CD4-positive, alpha-beta T cell (primary cell): Measurements from ENCODE around the gene IFNAR2. TPM values are rescaled to one million over a fixed set of nuclear protein-coding genes. Genes with fewer than 3 reads are reported as not detected.

ENCODE experiments used
- ATAC-seq: fragments of 200-7000 bp; cut with Tn5 transposase; one replicate; pipeline ENCODE4 v1.10.0; 2022; ENCODE audit warnings: mild to moderate bottlenecking; ENCODE audit not compliant: poor library complexity
- CTCF ChIA-PET: fragments of 350-600 bp; sonication (Branson Sonifier 250); formaldehyde crosslinking; loops from one replicate; lab custom pipeline; 2021; ENCODE audit warnings: antibody characterized with exemption, inconsistent platforms; lab: Charles Lee
- POLR2A ChIA-PET: fragments of 350-600 bp; sonication (Branson Sonifier 250); formaldehyde crosslinking; loops from one replicate; lab custom pipeline; 2021; ENCODE audit warnings: antibody characterized with exemption, inconsistent platforms; lab: Charles Lee
- DNase-seq, 14 experiments: peaks; one replicate each; pipeline ENCODE4 v3.0.0-alpha.2; 2013 to 2020; ENCODE audit warnings: mixed read lengths in 2 of 14
- H3K27ac ChIP-seq, 2 donors: one replicate each; pipeline versions ENCODE4 v1.5.1 to v1.7.0; 2013; ENCODE audit warnings: low read length in 2 of 2, low read depth in 1 of 2, mild to moderate bottlenecking in 1 of 2
- H3K27me3 ChIP-seq, 2 experiments: 1 replicate in 1 of 2; 2 replicates in 1 of 2; pipeline versions ENCODE4 v1.6.1 to v1.7.0; 2013; ENCODE audit warnings: low read length in 2 of 2, control low read depth in 1 of 2, mild to moderate bottlenecking in 1 of 2, moderate library complexity in 1 of 2; ENCODE audit not compliant: insufficient read depth in 2 of 2, control insufficient read depth in 1 of 2
- H3K36me3 ChIP-seq: one replicate; pipeline ENCODE4 v1.6.1; 2013; ENCODE audit warnings: low read length, control low read depth; ENCODE audit not compliant: insufficient read depth
- H3K4me1 ChIP-seq: one replicate; pipeline ENCODE4 v1.6.1; 2013; ENCODE audit warnings: low read length, control low read depth; ENCODE audit not compliant: insufficient read depth
- H3K4me3 ChIP-seq: one replicate; pipeline ENCODE4 v1.5.1; 2013; ENCODE audit warnings: mild to moderate bottlenecking, low read length, moderate library complexity
- H3K9me3 ChIP-seq, 2 experiments: 1 replicate in 1 of 2; 2 replicates in 1 of 2; pipeline versions ENCODE4 v1.6.1 to v1.7.0; 2013; ENCODE audit warnings: low read length in 2 of 2, mild to moderate bottlenecking in 2 of 2, control low read depth in 1 of 2, moderate library complexity in 1 of 2; ENCODE audit not compliant: control insufficient read depth in 1 of 2, insufficient read depth in 1 of 2
- H3K27ac Mint-ChIP-seq: one replicate; pipeline ENCODE4 v1.8.0; 2020; ENCODE audit warnings: mixed read lengths
- H3K27me3 Mint-ChIP-seq: one replicate; pipeline ENCODE4 v1.8.0; 2021; ENCODE audit warnings: mixed read lengths
- H3K36me3 Mint-ChIP-seq: one replicate; pipeline ENCODE4 v1.8.0; 2021; ENCODE audit warnings: low read depth, mixed read lengths
- H3K4me1 Mint-ChIP-seq: one replicate; pipeline ENCODE4 v1.8.0; 2021; ENCODE audit warnings: low read depth, mixed read lengths
- H3K4me3 Mint-ChIP-seq: one replicate; pipeline ENCODE4 v1.8.0; 2020; ENCODE audit warnings: mild to moderate bottlenecking, mixed read lengths
- H3K9me3 Mint-ChIP-seq: one replicate; pipeline ENCODE4 v1.8.0; 2020; ENCODE audit warnings: mixed read lengths
- intact Hi-C, 2 experiments: fragments of 100-400 bp; cut with DNase I in 1 of 2; cut with micrococcal nuclease in 1 of 2; formaldehyde crosslinking; loops; one replicate each; pipeline versions ENCODE4 v1.15.1 to v1.9.0; 2023 to 2025; cut with DNase I, micrococcal nuclease
- total RNA-seq, 174 experiments: library from RNA in 2 of 174; stranded (reverse) in 2 of 174; gene quantifications; one replicate each; pipeline ENCODE4 v1.2.3 and lab custom pipeline; 2021 to 2026
- TF ChIP-seq, protein P1 (sequence below): fragments of 200-600 bp; IDR thresholded peaks from one replicate; pipeline ENCODE4 v1.8.0; 2022; ENCODE audit warnings: antibody characterized with exemption, mild to moderate bottlenecking

The IFNAR2 gene
- total RNA-seq, 2 experiments from 2014 or later = 26.6 to 28.2 TPM

GRCh38 chr21:33278721-33279120 lies 49.0 kb downstream of the IFNAR2 start:
- ATAC-seq (no peak), DNase-seq (no peak)
- intact Hi-C loops = no loop called here
- peaks cover 76% of the 10 kb centered on the region for H3K36me3 ChIP-seq
- POLR2A ChIA-PET = interaction anchor here (1.3 to 1.4 kb wide), 2 partner anchors 12 to 35 kb away, joined by 3 to 5 read pairs; partner anchors contain the start of gene IL10RB
- H3K4me1 ChIP-seq = no peaks in the 10 kb centered on the region
- no peak overlapping the region for H3K27ac Mint-ChIP-seq
- CTCF ChIA-PET = no interaction called here
- no peaks in the 10 kb centered on the region for H3K9me3 Mint-ChIP-seq
- H3K27me3 Mint-ChIP-seq = no peaks in the 10 kb centered on the region
- no peak overlapping the region for H3K4me3 Mint-ChIP-seq
- no peaks in the 10 kb centered on the region for H3K9me3 ChIP-seq
- H3K4me1 Mint-ChIP-seq = peaks cover 29% of the 10 kb centered on the region
- no peak overlapping the region for H3K27ac ChIP-seq
- peaks cover 84% of the 10 kb centered on the region for H3K36me3 Mint-ChIP-seq
- no peak overlapping the region for H3K4me3 ChIP-seq
- H3K27me3 ChIP-seq = no peaks in the 10 kb centered on the region
- TF ChIP-seq, protein P1, sequence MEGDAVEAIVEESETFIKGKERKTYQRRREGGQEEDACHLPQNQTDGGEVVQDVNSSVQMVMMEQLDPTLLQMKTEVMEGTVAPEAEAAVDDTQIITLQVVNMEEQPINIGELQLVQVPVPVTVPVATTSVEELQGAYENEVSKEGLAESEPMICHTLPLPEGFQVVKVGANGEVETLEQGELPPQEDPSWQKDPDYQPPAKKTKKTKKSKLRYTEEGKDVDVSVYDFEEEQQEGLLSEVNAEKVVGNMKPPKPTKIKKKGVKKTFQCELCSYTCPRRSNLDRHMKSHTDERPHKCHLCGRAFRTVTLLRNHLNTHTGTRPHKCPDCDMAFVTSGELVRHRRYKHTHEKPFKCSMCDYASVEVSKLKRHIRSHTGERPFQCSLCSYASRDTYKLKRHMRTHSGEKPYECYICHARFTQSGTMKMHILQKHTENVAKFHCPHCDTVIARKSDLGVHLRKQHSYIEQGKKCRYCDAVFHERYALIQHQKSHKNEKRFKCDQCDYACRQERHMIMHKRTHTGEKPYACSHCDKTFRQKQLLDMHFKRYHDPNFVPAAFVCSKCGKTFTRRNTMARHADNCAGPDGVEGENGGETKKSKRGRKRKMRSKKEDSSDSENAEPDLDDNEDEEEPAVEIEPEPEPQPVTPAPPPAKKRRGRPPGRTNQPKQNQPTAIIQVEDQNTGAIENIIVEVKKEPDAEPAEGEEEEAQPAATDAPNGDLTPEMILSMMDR = no peak

DNA sequence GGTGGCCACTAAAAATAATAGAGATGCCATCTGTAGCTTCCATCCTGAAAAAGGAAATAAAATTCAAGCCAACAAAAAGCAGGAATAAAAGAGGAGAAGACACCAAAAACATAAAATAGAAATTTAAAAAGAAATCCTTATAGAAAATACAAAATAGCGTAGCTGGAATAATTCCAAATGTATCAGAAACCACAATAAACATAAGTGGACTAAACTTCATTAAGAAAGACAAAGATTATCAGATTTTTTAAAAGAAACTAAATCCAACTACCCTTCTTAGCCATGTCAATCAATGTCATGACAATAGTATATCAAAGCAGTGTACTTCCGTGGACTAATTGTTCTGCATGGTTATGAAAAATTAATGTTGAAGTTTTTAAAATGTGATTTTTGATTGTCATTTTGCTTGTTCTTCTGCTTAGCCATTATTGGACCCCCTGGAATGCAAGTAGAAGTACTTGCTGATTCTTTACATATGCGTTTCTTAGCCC lies 49.6 kb downstream of the IFNAR2 start:
- Histone ChIP-seq H3K27ac (no peak overlapping the region), H3K27me3 (no peaks in the 10 kb centered on the region), H3K4me1 (no peaks in the 10 kb centered on the region), H3K36me3 (peaks cover 78% of the 10 kb centered on the region), H3K9me3 (no peaks in the 10 kb centered on the region), H3K4me3 (no peak overlapping the region)
- Mint-ChIP-seq H3K36me3 (peaks cover 86% of the 10 kb centered on the region), H3K4me1 (peaks cover 26% of the 10 kb centered on the region), H3K27me3 (no peaks in the 10 kb centered on the region), H3K4me3 (no peak overlapping the region), H3K9me3 (no peaks in the 10 kb centered on the region), H3K27ac (no peak overlapping the region)
- POLR2A ChIA-PET = interaction anchor here (1.3 to 1.4 kb wide), 2 partner anchors 13 to 35 kb away, joined by 3 to 5 read pairs; partner anchors contain the start of gene IL10RB
- DNase-seq (no peak), ATAC-seq (no peak)
- intact Hi-C loops = no loop called here
- CTCF ChIA-PET = no interaction called here
- TF ChIP-seq, protein P1 = no peak

Other genes with a start within 250 kb of the IFNAR2 start
- gene OLIG2, start 204.0 kb upstream of the IFNAR2 start, total RNA-seq = not detected
- not detected for gene OLIG1, start 159.8 kb upstream of the IFNAR2 start, total RNA-seq
- 1 to 10 TPM; 7.2 to 9.2 TPM for gene IL10RB, start 36.4 kb downstream of the IFNAR2 start, total RNA-seq
- gene IFNAR1, start 95.0 kb downstream of the IFNAR2 start, total RNA-seq = 10 to 100 TPM; 20.4 to 26.8 TPM
- 10 to 100 TPM; 14.6 to 17.7 TPM for gene IFNGR2, start 173.5 kb downstream of the IFNAR2 start, total RNA-seq